Measurements from ENCODE around the gene ANAPC13. TPM values are rescaled to one million over a fixed set of nuclear protein-coding genes. Genes with fewer than 3 reads are reported as not detected.

Gene ANAPC13
- polyA plus RNA-seq, 1 of the 3 experiments (the other 2 are of a cell fraction): 63.5 TPM

DNA sequence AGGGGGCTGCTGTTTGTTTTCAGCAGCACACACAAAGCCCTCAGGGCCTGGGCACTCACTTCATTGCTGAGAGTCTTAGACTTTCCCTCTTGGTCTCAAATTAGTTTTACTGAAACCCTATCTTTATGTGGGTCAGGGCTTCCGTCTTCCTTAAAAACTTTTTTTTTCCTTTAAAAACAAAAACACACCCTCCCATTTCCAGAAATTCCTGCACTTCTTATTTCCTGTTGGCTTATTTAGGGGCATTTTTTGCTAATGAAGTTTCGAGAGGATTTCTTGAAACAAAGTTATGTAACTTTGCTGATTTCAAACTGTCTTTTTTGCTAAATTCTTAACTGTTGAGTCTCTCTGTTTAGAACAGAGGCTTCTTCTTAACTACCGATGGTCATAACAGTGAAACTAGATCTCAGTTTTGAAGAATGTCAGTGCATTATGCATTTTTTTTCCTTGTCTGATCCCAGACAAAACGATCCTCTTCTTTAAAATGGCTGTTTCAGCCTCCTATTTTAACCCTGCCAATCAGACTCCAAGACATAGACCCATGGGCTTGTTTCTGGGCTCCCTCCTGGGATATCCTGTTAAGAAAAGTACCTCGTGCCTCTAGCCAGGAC, 23.3 kb downstream of the ANAPC13 start:
- CTCF ChIA-PET: interaction anchor here (2.2 to 3.3 kb wide), 2 partner anchors 11 kb away, joined by 12 to 13 read pairs; no protein-coding TSS in a partner anchor
- H3K79me2 ChIP-seq (ENCODE audit: insufficient read depth): no peaks in the 10 kb centered on the region
- no peaks in the 10 kb centered on the region for H3K9me3 ChIP-seq
- peaks cover 9 to 32% of the 10 kb centered on the region in 2 experiments; a peak in 3 of 4 replicates for H3K4me1 ChIP-seq (ENCODE audit: control insufficient read depth in 1 of 2, insufficient read depth in 2 of 2, low read depth in 1 of 2, low read length in 1 of 2)
- no peak for DNase-seq
- H3K4me2 ChIP-seq: peak overlapping the region; percentile 76
- WGBS (ENCODE audit: low lambda C conversion rate): 29% methylated on average over 5 of the region's 5 CpGs
- H3K27me3 ChIP-seq (ENCODE audit: insufficient read depth): no peaks in the 10 kb centered on the region
- peaks cover 49% of the 10 kb centered on the region for H3F3A ChIP-seq (replicated peaks; ENCODE audit: insufficient read depth)
- TF ChIP-seq SIN3A (IDR thresholded peaks at IDR 0.05; ENCODE audit: borderline replicate concordance, low read depth, low read length) (no peak), TEAD4 (IDR thresholded peaks at IDR 0.05; ENCODE audit: borderline replicate concordance, insufficient read depth) (peak; percentile 67; the same call in 1 of the 2 replicates), MEF2A (IDR thresholded peaks at IDR 0.05; ENCODE audit: borderline replicate concordance, low read depth) (peak; percentile 33; the same call in 1 of the 2 replicates), MXI1 (IDR thresholded peaks at IDR 0.05; ENCODE audit: low read depth, low read length) (no peak), EZH2phosphoT487 (IDR thresholded peaks at IDR 0.05; ENCODE audit: borderline replicate concordance, low read depth) (no peak), RXRA (IDR thresholded peaks at IDR 0.05; ENCODE audit: borderline replicate concordance, low read depth) (0 out of 2 replicates have a peak, but pooled peaks have one; percentile 43), JUND (IDR thresholded peaks at IDR 0.05) (peak; percentile 33; the same call in 1 of the 2 replicates), EP300 (IDR thresholded peaks at IDR 0.05; ENCODE audit: borderline replicate concordance in 1 of 2, low read depth in 1 of 2, low read length in 1 of 2) (peak in 1 of 2 experiments; percentile 46; a peak in 1 of 4 replicates), FOSL2 (IDR thresholded peaks at IDR 0.05; ENCODE audit: borderline replicate concordance, low read depth) (0 out of 2 replicates have a peak, but pooled peaks have one; percentile 39), RFX5 (IDR thresholded peaks at IDR 0.05; ENCODE audit: low read length) (no peak), YY1 (IDR thresholded peaks at IDR 0.05; ENCODE audit: low read depth) (peak; percentile 52; the same call in 1 of the 2 replicates), FOXJ3 (CRISPR knock-in tag; IDR thresholded peaks at IDR 0.05) (no peak), TCF12 (IDR thresholded peaks at IDR 0.05) (peak; percentile 54)
- TF ChIP-seq, protein P1, sequence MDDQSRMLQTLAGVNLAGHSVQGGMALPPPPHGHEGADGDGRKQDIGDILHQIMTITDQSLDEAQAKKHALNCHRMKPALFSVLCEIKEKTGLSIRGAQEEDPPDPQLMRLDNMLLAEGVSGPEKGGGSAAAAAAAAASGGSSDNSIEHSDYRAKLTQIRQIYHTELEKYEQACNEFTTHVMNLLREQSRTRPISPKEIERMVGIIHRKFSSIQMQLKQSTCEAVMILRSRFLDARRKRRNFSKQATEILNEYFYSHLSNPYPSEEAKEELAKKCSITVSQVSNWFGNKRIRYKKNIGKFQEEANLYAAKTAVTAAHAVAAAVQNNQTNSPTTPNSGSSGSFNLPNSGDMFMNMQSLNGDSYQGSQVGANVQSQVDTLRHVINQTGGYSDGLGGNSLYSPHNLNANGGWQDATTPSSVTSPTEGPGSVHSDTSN (IDR thresholded peaks at IDR 0.05): 0 out of 2 replicates have a peak, but pooled peaks have one; percentile 38
- peak overlapping the region; percentile 90 for H3K9ac ChIP-seq
- no peaks in the 10 kb centered on the region for H4K20me1 ChIP-seq (ENCODE audit: insufficient read depth)
- H3K27ac ChIP-seq (ENCODE audit: low read depth in 2 of 2, low read length in 1 of 2): peak overlapping the region; percentile 77 to 100; a peak in 3 of 4 replicates
- peak overlapping the region; percentile 42; the same call in 1 of the 2 replicates for H2AFZ ChIP-seq (ENCODE audit: low read depth)
- H3K4me3 ChIP-seq (ENCODE audit: low read depth in 2 of 2, low read length in 1 of 2): 0 out of 4 replicates have a peak overlapping the region, but pooled peaks of 1 of the 2 experiments have one; percentile 1
- no peaks in the 10 kb centered on the region for H3K36me3 ChIP-seq (replicated peaks in 1 of 2; ENCODE audit: control insufficient read depth in 1 of 2, insufficient read depth in 2 of 2, low read length in 1 of 2)
- no peaks in the 10 kb centered on the region for H3K9me2 ChIP-seq
- POLR2A ChIA-PET: no interaction called here

DNA sequence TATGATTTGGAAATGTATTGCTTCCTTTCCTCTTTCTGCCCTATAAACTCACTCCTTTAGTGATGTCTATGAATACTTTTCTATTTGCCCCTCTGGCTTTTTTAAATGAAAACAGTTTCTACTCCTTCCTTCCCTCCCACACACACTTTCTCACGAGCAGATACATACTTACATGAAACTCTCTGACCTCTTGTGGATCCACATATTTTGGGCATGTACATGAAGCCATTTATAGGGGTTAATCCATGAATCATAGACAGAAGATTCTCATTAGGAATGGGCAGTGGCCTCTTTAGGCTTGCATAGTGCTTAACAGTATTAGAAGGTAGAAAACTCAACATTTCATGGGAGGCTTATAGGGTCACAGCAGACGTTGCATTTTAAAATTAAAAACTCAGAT, 24.8 kb downstream of the ANAPC13 start:
- no peaks in the 10 kb centered on the region for H3K9me3 ChIP-seq
- DNase-seq: no peak
- TF ChIP-seq FOSL2 (IDR thresholded peaks at IDR 0.05; ENCODE audit: borderline replicate concordance, low read depth) (peak; percentile 56; the same call in 1 of the 2 replicates), EP300 (IDR thresholded peaks at IDR 0.05; ENCODE audit: borderline replicate concordance in 1 of 2, low read depth in 1 of 2, low read length in 1 of 2) (peak in 1 of 2 experiments; percentile 28; a peak in 1 of 4 replicates), JUND (IDR thresholded peaks at IDR 0.05) (peak; percentile 47), TAF1 (IDR thresholded peaks at IDR 0.05; ENCODE audit: borderline replicate concordance, low read depth, low read length) (no peak), MEF2A (IDR thresholded peaks at IDR 0.05; ENCODE audit: borderline replicate concordance, low read depth) (no peak), TCF12 (IDR thresholded peaks at IDR 0.05) (peak; percentile 63; the same call in 1 of the 2 replicates), FOXM1 (IDR thresholded peaks at IDR 0.05; ENCODE audit: low read depth) (no peak), GATA2 (CRISPR knock-in tag; IDR thresholded peaks at IDR 0.05) (no peak), RXRA (IDR thresholded peaks at IDR 0.05; ENCODE audit: borderline replicate concordance, low read depth) (peak; percentile 22; the same call in 1 of the 2 replicates), TEAD4 (IDR thresholded peaks at IDR 0.05; ENCODE audit: borderline replicate concordance, insufficient read depth) (no peak)
- TF ChIP-seq, protein P2, sequence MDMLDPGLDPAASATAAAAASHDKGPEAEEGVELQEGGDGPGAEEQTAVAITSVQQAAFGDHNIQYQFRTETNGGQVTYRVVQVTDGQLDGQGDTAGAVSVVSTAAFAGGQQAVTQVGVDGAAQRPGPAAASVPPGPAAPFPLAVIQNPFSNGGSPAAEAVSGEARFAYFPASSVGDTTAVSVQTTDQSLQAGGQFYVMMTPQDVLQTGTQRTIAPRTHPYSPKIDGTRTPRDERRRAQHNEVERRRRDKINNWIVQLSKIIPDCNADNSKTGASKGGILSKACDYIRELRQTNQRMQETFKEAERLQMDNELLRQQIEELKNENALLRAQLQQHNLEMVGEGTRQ (IDR thresholded peaks at IDR 0.05; ENCODE audit: borderline replicate concordance, low read depth, low read length): no peak
- H3K4me2 ChIP-seq: peak overlapping the region; percentile 76; the same call in 1 of the 2 replicates
- H2AFZ ChIP-seq (ENCODE audit: low read depth): peak overlapping the region; percentile 55; the same call in 1 of the 2 replicates
- ChIA-PET CTCF (interaction anchor here (1.0 to 3.3 kb wide), 4 partner anchors 12 to 153 kb away, joined by 3 to 13 read pairs (median 4); no protein-coding TSS in a partner anchor), POLR2A (no interaction called here)
- H3K4me1 ChIP-seq (ENCODE audit: control insufficient read depth in 1 of 2, insufficient read depth in 2 of 2, low read depth in 1 of 2, low read length in 1 of 2): peaks cover 9 to 32% of the 10 kb centered on the region in 2 experiments; a peak in 3 of 4 replicates
- no peaks in the 10 kb centered on the region for H3K9me2 ChIP-seq
- H4K20me1 ChIP-seq (ENCODE audit: insufficient read depth): no peaks in the 10 kb centered on the region
- 26% methylated on average over 2 of the region's 2 CpGs for WGBS (ENCODE audit: low lambda C conversion rate)
- no peak overlapping the region for H3K4me3 ChIP-seq (ENCODE audit: low read depth in 2 of 2, low read length in 1 of 2)
- H3K27ac ChIP-seq (ENCODE audit: low read depth in 2 of 2, low read length in 1 of 2): peak overlapping the region; percentile 44 to 100; a peak in 3 of 4 replicates
- no peaks in the 10 kb centered on the region for H3K79me2 ChIP-seq (ENCODE audit: insufficient read depth)
- no peaks in the 10 kb centered on the region for H3K36me3 ChIP-seq (replicated peaks in 1 of 2; ENCODE audit: control insufficient read depth in 1 of 2, insufficient read depth in 2 of 2, low read length in 1 of 2)
- peak overlapping the region; percentile 90; the same call in 1 of the 2 replicates for H3K9ac ChIP-seq
- peaks cover 49% of the 10 kb centered on the region for H3F3A ChIP-seq (replicated peaks; ENCODE audit: insufficient read depth)
- H3K27me3 ChIP-seq (ENCODE audit: insufficient read depth): no peaks in the 10 kb centered on the region
